ENCODE data around the gene KY. TPM values are rescaled to one million over a fixed set of nuclear protein-coding genes. Genes with fewer than 3 reads are reported as not detected.
A peak's percentile ranks its signal among the peaks of the same experiment; 100 is the strongest.

Gene KY
- total and polyA plus RNA-seq, 8 donors = 0.10 to 4.3 (median 1.1) TPM

- Histone ChIP-seq H3K27me3 (no peaks in the 10 kb centered on the region), H3K4me3 (no peak overlapping the region), H3K36me3 (no peaks in the 10 kb centered on the region), H3K27ac (no peak overlapping the region), H3K4me1 (no peaks in the 10 kb centered on the region), H3K9me3 (no peaks in the 10 kb centered on the region)
- peak in 2 of 4 donors; percentile 12 to 45 for DNase-seq
- TF ChIP-seq CTCF (IDR thresholded peaks at IDR 0.05) = peak in 1 of 2 donors; percentile 18
- intact Hi-C loops (cut with DNase I) = no loop called here
- ATAC-seq = peak; percentile 48
Measured at GRCh38 chr3:134640872-134641470, 9.9 kb downstream of the KY start.

- TF ChIP-seq CTCF (IDR thresholded peaks at IDR 0.05) = no peak
- H3K27me3 ChIP-seq = no peaks in the 10 kb centered on the region
- H3K9me3 ChIP-seq = no peaks in the 10 kb centered on the region
- H3K27ac ChIP-seq = no peak overlapping the region
- H3K4me1 ChIP-seq = no peaks in the 10 kb centered on the region
- ATAC-seq = no peak
- H3K4me3 ChIP-seq = no peak overlapping the region
- intact Hi-C loops (cut with DNase I) = no loop called here
- H3K36me3 ChIP-seq = no peaks in the 10 kb centered on the region
- no peak for DNase-seq
Measured at GRCh38 chr3:134640378-134640777, 10.4 kb downstream of the KY start.

GRCh38 chr3:134638385-134639030, 12.3 kb downstream of the KY start:
- Histone ChIP-seq H3K4me1 (no peaks in the 10 kb centered on the region), H3K27ac (no peak overlapping the region), H3K4me3 (no peak overlapping the region), H3K27me3 (no peaks in the 10 kb centered on the region), H3K9me3 (no peaks in the 10 kb centered on the region), H3K36me3 (no peaks in the 10 kb centered on the region)
- no peak for ATAC-seq
- DNase-seq = no peak
- no peak for TF ChIP-seq CTCF (IDR thresholded peaks at IDR 0.05)
- intact Hi-C loops (cut with DNase I) = no loop called here

- Histone ChIP-seq H3K27ac (no peak overlapping the region), H3K9me3 (peaks cover 0 to 12% of the 10 kb centered on the region in 2 donors), H3K4me1 (no peaks in the 10 kb centered on the region), H3K4me3 (no peak overlapping the region), H3K36me3 (no peaks in the 10 kb centered on the region), H3K27me3 (no peaks in the 10 kb centered on the region)
- intact Hi-C loops (cut with DNase I) = no loop called here
- no peak for DNase-seq
- no peak for TF ChIP-seq CTCF (IDR thresholded peaks at IDR 0.05)
- ATAC-seq = no peak
Measured at GRCh38 chr3:134636406-134636805, 14.4 kb downstream of the KY start.

GRCh38 chr3:134630506-134630905, 20.3 kb downstream of the KY start:
- TF ChIP-seq CTCF (IDR thresholded peaks at IDR 0.05) = no peak
- Histone ChIP-seq H3K4me1 (no peaks in the 10 kb centered on the region), H3K4me3 (no peak overlapping the region), H3K27ac (no peak overlapping the region), H3K27me3 (no peaks in the 10 kb centered on the region), H3K9me3 (peaks cover 0 to 26% of the 10 kb centered on the region in 2 donors), H3K36me3 (no peaks in the 10 kb centered on the region)
- no peak for DNase-seq
- intact Hi-C loops (cut with DNase I) = no loop called here
- no peak for ATAC-seq

Measured in left lung (tissue), 10 donors.